HCT116 (cell line): Measurements from ENCODE around the gene SYNE2. TPM values are rescaled to one million over a fixed set of nuclear protein-coding genes. Genes with fewer than 3 reads are reported as not detected.

ENCODE experiments used
- ATAC-seq: fragments of 200-7000 bp; cut with Tn5 transposase; 2 replicates; pipeline ENCODE4 v1.9.1; 2020; ENCODE audit warnings: mild to moderate bottlenecking, moderate library complexity
- BruUV-seq: library from RNA; stranded (reverse); fragments of 400-500 nt; replicated peaks from 2 replicates; lab custom pipeline; 2021; lab: Mats Ljungman, UMichigan
- CTCF ChIA-PET: fragments of 300-600 bp; sonication (Branson Sonifier 250); formaldehyde crosslinking; loops from one replicate; lab custom pipeline; 2021; ENCODE audit warnings: antibody characterized with exemption; lab: Charles Lee
- POLR2A ChIA-PET: fragments of 300-600, 350-600 bp; sonication (Branson Sonifier 250); formaldehyde crosslinking; loops from one replicate; lab custom pipeline; 2021; ENCODE audit warnings: antibody characterized with exemption; lab: Charles Lee
- RAD21 ChIA-PET, 2 experiments: fragments of 300-600 bp; sonication (Branson Sonifier 250); formaldehyde crosslinking; loops; one replicate each; lab custom pipeline; 2023; ENCODE audit warnings: low total read pairs in 2 of 2; ENCODE audit not compliant: uncharacterized antibody in 2 of 2, unreplicated experiment in 2 of 2, low non-redundant PET in 1 of 2; lab: Charles Lee
- DNase-seq: peaks from one replicate; pipeline ENCODE4 v3.0.0-alpha.2; 2010; ENCODE audit warnings: low read depth, low spot score
- H2AFZ ChIP-seq: fragments of 200-600 bp; shearing (Covaris generic), sonication (generic); 2 replicates; pipeline ENCODE4 v1.6.1; 2017; ENCODE audit warnings: low read depth, mixed run types, mixed read lengths, antibody characterized with exemption, low read length; ENCODE audit not compliant: poor library complexity, severe bottlenecking
- H3K27ac ChIP-seq: 2 replicates; pipeline ENCODE4 v1.5.1; 2012; ENCODE audit warnings: low read depth, low read length
- H3K27me3 ChIP-seq: fragments of 200-600 bp; sonication (generic); 2 replicates; pipeline ENCODE4 v1.6.1; 2016; ENCODE audit warnings: mixed run types, low read length, mixed read lengths; ENCODE audit not compliant: insufficient read depth
- H3K36me3 ChIP-seq, 2 experiments: fragments of 200-500 bp in 1 of 2; fragments of 200-600 bp in 1 of 2; sonication (Bioruptor generic) in 1 of 2; sonication (generic) in 1 of 2; 2 replicates each; pipeline versions ENCODE4 v1.5.1 to v1.6.1; 2014 to 2016; ENCODE audit warnings: low read length in 2 of 2, inconsistent platforms in 1 of 2, mixed read lengths in 1 of 2, mixed run types in 1 of 2; ENCODE audit not compliant: insufficient read depth in 2 of 2, control insufficient read depth in 1 of 2
- H3K4me1 ChIP-seq, 2 experiments: fragments of 200-600 bp in 1 of 2; sonication (generic) in 1 of 2; 2 replicates each; pipeline versions ENCODE4 v1.5.1 to v1.6.1; 2012 to 2017; ENCODE audit warnings: low read length in 2 of 2, inconsistent platforms in 1 of 2, mild to moderate bottlenecking in 1 of 2, mixed read lengths in 1 of 2, mixed run types in 1 of 2, moderate library complexity in 1 of 2; ENCODE audit not compliant: insufficient read depth in 2 of 2, control insufficient read depth in 1 of 2
- H3K4me2 ChIP-seq: fragments of 200-600 bp; sonication (generic); 2 replicates; pipeline ENCODE4 v1.6.1; 2017; ENCODE audit warnings: mixed run types, low read length, mixed read lengths
- H3K4me3 ChIP-seq, 2 experiments: fragments of 200-600 bp in 1 of 2; sonication (generic) in 1 of 2; replicated peaks in 1 of 2; 2 replicates each; pipeline ENCODE4 v1.5.1; 2011 to 2016; ENCODE audit warnings: low read length in 2 of 2, control low read depth in 1 of 2, low read depth in 1 of 2, mild to moderate bottlenecking in 1 of 2, mixed read lengths in 1 of 2, mixed run types in 1 of 2
- H3K79me2 ChIP-seq: fragments of 200-600 bp; sonication (generic); 2 replicates; pipeline ENCODE4 v1.6.1; 2017; ENCODE audit warnings: mild to moderate bottlenecking, mixed run types, low read length, moderate library complexity, mixed read lengths; ENCODE audit not compliant: insufficient read depth
- H3K9ac ChIP-seq: fragments of 200-600 bp; sonication (generic); 2 replicates; pipeline ENCODE4 v1.6.1; 2016; ENCODE audit warnings: low read length, mixed read lengths
- H3K9me2 ChIP-seq: fragments of 200-600 bp; sonication (generic), shearing (Covaris generic); 2 replicates; pipeline ENCODE4 v1.6.1; 2017; ENCODE audit warnings: mixed run types, mild to moderate bottlenecking, moderate library complexity; ENCODE audit not compliant: insufficient read depth
- H3K9me3 ChIP-seq, 2 experiments: fragments of 200-500 bp in 1 of 2; fragments of 200-600 bp in 1 of 2; sonication (Bioruptor generic) in 1 of 2; sonication (generic) in 1 of 2; 2 replicates each; pipeline ENCODE4 v1.6.1; 2014 to 2017; ENCODE audit warnings: low read length in 2 of 2, mixed read lengths in 2 of 2, inconsistent platforms in 1 of 2, low read depth in 1 of 2, mild to moderate bottlenecking in 1 of 2, mixed run types in 1 of 2, moderate library complexity in 1 of 2; ENCODE audit not compliant: control insufficient read depth in 1 of 2, insufficient read depth in 1 of 2
- H4K20me1 ChIP-seq: fragments of 200-600 bp; sonication (generic), shearing (Covaris generic); 2 replicates; pipeline ENCODE4 v1.6.1; 2017; ENCODE audit warnings: mixed run types, mild to moderate bottlenecking, moderate library complexity; ENCODE audit not compliant: insufficient read depth
- EGR1 ChIP-seq: IDR thresholded peaks from 2 replicates; pipeline ENCODE4 v1.6.1; 2012; ENCODE audit warnings: low read depth
- ELF1 ChIP-seq: IDR thresholded peaks from 2 replicates; pipeline ENCODE4 v1.6.1; 2012; ENCODE audit warnings: low read depth, borderline replicate concordance
- EZH2 ChIP-seq: fragments of 200-600 bp; sonication (generic); IDR thresholded peaks from 2 replicates; pipeline ENCODE4 v1.6.1; 2017; ENCODE audit warnings: antibody characterized with exemption, mixed run types
- JUND ChIP-seq: IDR thresholded peaks from 2 replicates; pipeline ENCODE4 v1.6.1; 2012
- POLR2AphosphoS5 ChIP-seq: IDR thresholded peaks from 2 replicates; pipeline ENCODE4 v1.6.1; 2011; ENCODE audit warnings: mild to moderate bottlenecking, low read depth, low read length, moderate library complexity
- SIN3A ChIP-seq: IDR thresholded peaks from 2 replicates; pipeline ENCODE4 v1.6.1; 2012; ENCODE audit warnings: low read depth
- TCF7L2 ChIP-seq: IDR thresholded peaks from 2 replicates; pipeline ENCODE4 v1.7.0; 2011; ENCODE audit warnings: borderline replicate concordance, inconsistent platforms; ENCODE audit not compliant: insufficient read depth, insufficient read length; ENCODE audit errors: extremely low read depth
- ZBTB33 ChIP-seq: IDR thresholded peaks from 2 replicates; pipeline ENCODE4 v1.6.1; 2011; ENCODE audit warnings: mild to moderate bottlenecking, low read length, moderate library complexity; ENCODE audit not compliant: insufficient replicate concordance; ENCODE audit errors: extremely low read depth
- intact Hi-C: fragments of 100-400 bp; cut with micrococcal nuclease; formaldehyde crosslinking; loops from 2 replicates; pipeline ENCODE4 v1.10.0; 2022
- total RNA-seq: library from RNA; stranded (reverse); gene quantifications from one replicate; pipeline ENCODE4 v1.2.1, GENCODE V29; 2021; ENCODE audit not compliant: unreplicated experiment

Gene SYNE2
- total RNA-seq, 1 experiment from 2014 or later, result 28.8 TPM

- BruUV-seq, result no TSS peak
- no peak overlapping the region for H3K27ac ChIP-seq
- H3K9me2 ChIP-seq, result no peaks in the 10 kb centered on the region
- H2AFZ ChIP-seq, result no peak overlapping the region
- no peaks in the 10 kb centered on the region for H3K27me3 ChIP-seq
- ChIA-PET RAD21 (no interaction called here), CTCF (no interaction called here), POLR2A (no interaction called here)
- intact Hi-C loops, result no loop called here
- H3K79me2 ChIP-seq, result no peaks in the 10 kb centered on the region
- DNase-seq (no peak), ATAC-seq (no peak)
- no peaks in the 10 kb centered on the region for H3K9me3 ChIP-seq
- no peak overlapping the region for H3K4me3 ChIP-seq
- no peaks in the 10 kb centered on the region for H3K4me1 ChIP-seq
- peaks cover 0 to 6% of the 10 kb centered on the region in 2 experiments; a peak in 2 of 4 replicates for H3K36me3 ChIP-seq
- no peak overlapping the region for H3K9ac ChIP-seq
- no peak overlapping the region for H3K4me2 ChIP-seq
- no peaks in the 10 kb centered on the region for H4K20me1 ChIP-seq
- TF ChIP-seq EZH2, result no peak
- no peak for TF ChIP-seq POLR2AphosphoS5
- no peak for TF ChIP-seq JUND
- no peak for TF ChIP-seq EGR1
- TF ChIP-seq TCF7L2, result no peak
- TF ChIP-seq SIN3A, result no peak
- no peak for TF ChIP-seq ZBTB33
- no peak for TF ChIP-seq ELF1
Observed at GRCh38 chr14:64053694-64054669, 201.2 kb downstream of the SYNE2 start.
